ENCODE measurements around the gene BORCS6. TPM values are rescaled to one million over a fixed set of nuclear protein-coding genes. Genes with fewer than 3 reads are reported as not detected.

The BORCS6 gene
- total and polyA plus RNA-seq, 9 of the 15 experiments (the other 6 are each of a cell fraction or from before 2014, with no cell fraction given) = 0.01 to 7.4 (median 2.3) TPM

DNA sequence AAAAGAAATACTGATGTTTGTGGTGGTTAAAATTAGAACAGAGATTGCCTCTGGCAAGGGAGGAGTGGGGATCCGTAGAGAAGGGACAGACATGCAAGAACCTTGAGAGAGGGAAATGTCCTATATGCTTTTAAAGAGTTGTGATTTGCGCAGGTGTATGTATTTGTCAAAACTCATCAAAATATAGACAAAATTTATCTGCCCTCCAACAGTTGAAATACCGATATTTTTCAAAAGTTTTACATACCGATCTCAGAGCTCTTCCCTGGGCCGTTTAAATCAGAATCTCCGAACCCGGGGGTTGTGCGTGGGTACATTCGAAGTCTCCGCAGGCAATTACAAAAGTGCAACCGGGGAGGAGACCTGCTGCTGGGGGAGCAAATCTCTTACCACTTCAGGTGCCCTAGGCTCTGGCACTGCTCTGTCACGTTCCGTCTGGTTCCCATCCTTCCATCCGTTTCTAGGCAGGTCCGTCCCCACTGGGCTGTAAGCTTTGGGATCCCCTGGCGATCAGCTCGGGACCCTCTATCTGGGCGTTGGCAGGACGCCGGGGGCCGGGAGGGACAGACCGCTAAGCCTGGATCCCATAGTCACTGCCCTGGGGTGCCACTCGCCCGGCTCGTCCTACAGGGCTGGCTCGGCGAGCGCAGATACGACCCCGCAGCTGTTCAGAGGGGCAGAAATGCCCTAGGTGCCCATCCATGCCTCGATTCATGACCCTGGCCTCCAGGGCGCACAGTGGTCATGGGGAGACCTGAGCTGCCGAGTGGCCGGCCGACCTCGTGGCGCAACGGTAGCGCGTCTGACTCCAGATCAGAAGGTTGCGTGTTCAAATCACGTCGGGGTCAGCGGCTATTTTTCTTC, 4.2 kb downstream of the BORCS6 start (continued):
- TF ChIP-seq, protein P1, sequence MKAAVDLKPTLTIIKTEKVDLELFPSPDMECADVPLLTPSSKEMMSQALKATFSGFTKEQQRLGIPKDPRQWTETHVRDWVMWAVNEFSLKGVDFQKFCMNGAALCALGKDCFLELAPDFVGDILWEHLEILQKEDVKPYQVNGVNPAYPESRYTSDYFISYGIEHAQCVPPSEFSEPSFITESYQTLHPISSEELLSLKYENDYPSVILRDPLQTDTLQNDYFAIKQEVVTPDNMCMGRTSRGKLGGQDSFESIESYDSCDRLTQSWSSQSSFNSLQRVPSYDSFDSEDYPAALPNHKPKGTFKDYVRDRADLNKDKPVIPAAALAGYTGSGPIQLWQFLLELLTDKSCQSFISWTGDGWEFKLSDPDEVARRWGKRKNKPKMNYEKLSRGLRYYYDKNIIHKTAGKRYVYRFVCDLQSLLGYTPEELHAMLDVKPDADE (conservative IDR thresholded peaks at IDR 0.05; ENCODE audit: control insufficient read depth, low read depth, low read length) = peak; percentile 48; the same call in 1 of the 2 replicates
- TF ChIP-seq ZNF134 (CRISPR knock-in tag; conservative IDR thresholded peaks at IDR 0.05) = no peak
- no peak for TF ChIP-seq ZNF146 (CRISPR knock-in tag; IDR thresholded peaks at IDR 0.05; ENCODE audit: unreplicated experiment)
- TF ChIP-seq HDAC6 (IDR thresholded peaks at IDR 0.05; ENCODE audit: low read depth, low read length) = no peak
- TF ChIP-seq POLR2G (IDR thresholded peaks at IDR 0.05; ENCODE audit: low read depth, low read length) = peak; percentile 63
- no peak for TF ChIP-seq ZNF431 (CRISPR knock-in tag; IDR thresholded peaks at IDR 0.05)
- TF ChIP-seq MEF2D (tag; conservative IDR thresholded peaks at IDR 0.05; ENCODE audit: low read depth) = no peak
- TF ChIP-seq U2AF2 (optimal IDR thresholded peaks at IDR 0.05; ENCODE audit: low read depth, low read length) = no peak
- TF ChIP-seq MAFK (IDR thresholded peaks at IDR 0.05; ENCODE audit: low read length) = no peak
- no peak for TF ChIP-seq E4F1 (CRISPR knock-in tag; IDR thresholded peaks at IDR 0.05; ENCODE audit: borderline replicate concordance)
- no peak for TF ChIP-seq EP400 (IDR thresholded peaks at IDR 0.05)
- TF ChIP-seq, protein P2, sequence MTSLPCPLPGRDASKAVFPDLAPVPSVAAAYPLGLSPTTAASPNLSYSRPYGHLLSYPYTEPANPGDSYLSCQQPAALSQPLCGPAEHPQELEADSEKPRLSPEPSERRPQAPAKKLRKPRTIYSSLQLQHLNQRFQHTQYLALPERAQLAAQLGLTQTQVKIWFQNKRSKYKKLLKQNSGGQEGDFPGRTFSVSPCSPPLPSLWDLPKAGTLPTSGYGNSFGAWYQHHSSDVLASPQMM (CRISPR knock-in tag; IDR thresholded peaks at IDR 0.05) = no peak
- no peak for TF ChIP-seq DMBX1 (CRISPR knock-in tag; IDR thresholded peaks at IDR 0.05; ENCODE audit: borderline replicate concordance)
- TF ChIP-seq TBL1XR1 (IDR thresholded peaks at IDR 0.05; ENCODE audit: low read length in 2 of 2) = peak in 1 of 2 experiments; percentile 77; a peak in 1 of 4 replicates
- no peak for TF ChIP-seq CUX1 (CRISPR knock-in tag; IDR thresholded peaks at IDR 0.05)
- TF ChIP-seq ZNF76 (CRISPR knock-in tag; IDR thresholded peaks at IDR 0.05; ENCODE audit: borderline replicate concordance) = no peak
- TF ChIP-seq ZBED1 (IDR thresholded peaks at IDR 0.05) = no peak
- TF ChIP-seq MYC (IDR thresholded peaks at IDR 0.05; ENCODE audit: low read depth, low read length) = no peak
- no peak for TF ChIP-seq MYC (CRISPR knock-in tag; IDR thresholded peaks at IDR 0.05; ENCODE audit: borderline replicate concordance, low read depth)
